K562 (cell line): Measurements from ENCODE around the gene SLX9. TPM values are rescaled to one million over a fixed set of nuclear protein-coding genes. Genes with fewer than 3 reads are reported as not detected.

Experiments
- ATAC-seq: fragments of 200-7000 bp; cut with Tn5 transposase; 3 replicates; pipeline ENCODE4 v1.9.1; 2020; ENCODE audit warnings: moderate library complexity
- BruUV-seq: library from RNA; stranded (reverse); fragments of 400-500 nt; replicated peaks from 2 replicates; lab custom pipeline; 2021; lab: Mats Ljungman, UMichigan
- CTCF ChIA-PET: fragments of 300-600 bp; formaldehyde crosslinking; extraction: SDS; loops from one replicate; lab custom pipeline; 2021; ENCODE audit warnings: low intra/inter-chr PET ratio; lab: Yijun Ruan, JAX
- POLR2A ChIA-PET: fragments of 300-600, 350-650 bp; sonication (Branson Sonifier 250); formaldehyde crosslinking; extraction: SDS; loops from one replicate; lab custom pipeline; 2021; ENCODE audit warnings: antibody characterized with exemption, inconsistent platforms; lab: Yijun Ruan, JAX
- DNase-seq, 4 experiments: peaks; one replicate each; pipeline versions ENCODE4 v3.0.0 to v3.0.0-alpha.2; 2011 to 2018; ENCODE audit warnings: low spot score in 3 of 4, mixed read lengths in 3 of 4; ENCODE audit errors: extremely low read depth in 1 of 4
- FAIRE-seq: peaks from 2 replicates; lab custom pipeline; 2011; peaks lifted over from hg19 to GRCh38; lab: Jason Lieb, UNC
- H2AFZ ChIP-seq: 2 replicates; pipeline ENCODE4 v1.6.0; 2011; ENCODE audit warnings: low read depth, low read length, control low read depth, inconsistent platforms
- H3K27ac ChIP-seq: fragments of 200-600 bp; 3 replicates; pipeline ENCODE4 v1.8.0; 2011; ENCODE audit warnings: low read depth, mild to moderate bottlenecking, control low read depth, inconsistent platforms, low read length, moderate library complexity, mixed read lengths; ENCODE audit errors: extremely low read depth
- H3K27me3 ChIP-seq, 2 experiments: fragments of 300-600 bp in 1 of 2; 2 replicates in 1 of 2; 3 replicates in 1 of 2; pipeline versions ENCODE4 v1.6.0 to v1.8.0; 2011; ENCODE audit warnings: inconsistent platforms in 2 of 2, low read length in 2 of 2, mild to moderate bottlenecking in 1 of 2, mixed read lengths in 1 of 2, moderate library complexity in 1 of 2; ENCODE audit not compliant: control insufficient read depth in 2 of 2, insufficient read depth in 2 of 2
- H3K36me3 ChIP-seq: fragments of 300-600 bp; 3 replicates; pipeline ENCODE4 v1.8.0; 2011; ENCODE audit warnings: mild to moderate bottlenecking, low read length, inconsistent platforms; ENCODE audit not compliant: control insufficient read depth, insufficient read depth
- H3K4me1 ChIP-seq, 2 experiments: fragments of 200-600 bp in 1 of 2; replicated peaks in 1 of 2; 2 replicates in 1 of 2; 3 replicates in 1 of 2; pipeline versions ENCODE4 v1.5.1 to v1.8.0; 2011; ENCODE audit warnings: inconsistent platforms in 2 of 2, low read length in 2 of 2, mild to moderate bottlenecking in 1 of 2, mixed read lengths in 1 of 2, moderate library complexity in 1 of 2; ENCODE audit not compliant: control insufficient read depth in 2 of 2, insufficient read depth in 2 of 2
- H3K4me2 ChIP-seq: 2 replicates; pipeline ENCODE4 v1.6.1; 2011; ENCODE audit warnings: low read length, control low read depth, inconsistent platforms, mixed read lengths; ENCODE audit not compliant: insufficient read depth
- H3K4me3 ChIP-seq: fragments of 200-600 bp; sonication (generic), shearing (Covaris generic); 2 replicates; pipeline ENCODE4 v1.5.1; 2016; ENCODE audit warnings: control low read depth, inconsistent platforms
- H3K79me2 ChIP-seq: fragments of 200-600 bp; 3 replicates; pipeline ENCODE4 v1.8.0; 2011; ENCODE audit warnings: low read length, inconsistent platforms; ENCODE audit not compliant: control insufficient read depth, insufficient read depth
- H3K9ac ChIP-seq, 2 experiments: 2 replicates each; pipeline versions ENCODE4 v1.6.0 to v1.6.1; 2011; ENCODE audit warnings: low read depth in 2 of 2, low read length in 2 of 2, control low read depth in 1 of 2, inconsistent platforms in 1 of 2, mild to moderate bottlenecking in 1 of 2, mixed read lengths in 1 of 2; ENCODE audit not compliant: insufficient read depth in 1 of 2
- H3K9me1 ChIP-seq: one replicate; pipeline ENCODE4 v1.6.0; 2011; ENCODE audit warnings: inconsistent platforms, mild to moderate bottlenecking, low read length, moderate library complexity; ENCODE audit not compliant: control insufficient read depth, insufficient read depth
- H3K9me3 ChIP-seq: replicated peaks from 2 replicates; pipeline ENCODE4 v1.5.1; 2011; ENCODE audit warnings: low read depth, low read length, inconsistent platforms; ENCODE audit not compliant: control insufficient read depth, insufficient read depth
- H4K20me1 ChIP-seq: replicated peaks from 2 replicates; pipeline ENCODE4 v1.6.1; 2011; ENCODE audit warnings: low read length, inconsistent platforms, mixed read lengths; ENCODE audit not compliant: control insufficient read depth, insufficient read depth
- DDX20 ChIP-seq: fragments of 450-650 bp; IDR thresholded peaks from 2 replicates; pipeline ENCODE4 v1.6.1; 2016; ENCODE audit warnings: missing genetic modification characterization, low read depth, mild to moderate bottlenecking, missing compliant biosample characterization, moderate library complexity
- DIDO1 ChIP-seq: fragments of 450-650 bp; IDR thresholded peaks from 2 replicates; pipeline ENCODE4 v1.6.1; 2016; ENCODE audit warnings: low read depth, missing biosample characterization, missing genetic modification characterization
- EHMT2 ChIP-seq: fragments of 450-650 bp; IDR thresholded peaks from 2 replicates; pipeline ENCODE4 v1.6.1; 2018; ENCODE audit warnings: antibody characterized with exemption
- GATA2 ChIP-seq: sonication (generic); formaldehyde crosslinking; IDR thresholded peaks from 2 replicates; pipeline ENCODE4 v1.4.0; 2020; ENCODE audit warnings: mild to moderate bottlenecking, missing genetic modification reagents
- HBP1 ChIP-seq: fragments of 450-650 bp; formaldehyde crosslinking; IDR thresholded peaks from 2 replicates; pipeline ENCODE4 v1.4.0; 2022; ENCODE audit warnings: missing genetic modification characterization
- RFX5 ChIP-seq: IDR thresholded peaks from 2 replicates; pipeline ENCODE4 v1.6.1; 2011; ENCODE audit warnings: low read depth, mild to moderate bottlenecking, improper control_type of control experiment, low read length
- ZNF224 ChIP-seq: sonication (generic); formaldehyde crosslinking; IDR thresholded peaks from 2 replicates; pipeline ENCODE4 v1.8.0; 2022; ENCODE audit warnings: mild to moderate bottlenecking, missing genetic modification reagents
- WGBS: fragments of 100-300 bp; shearing (Covaris generic); methylation state at CpG from one replicate; pipeline ENCODE4 v1.1.6; 2016; ENCODE audit warnings: low coverage, mixed read lengths; ENCODE audit not compliant: insufficient coverage; ENCODE audit errors: missing lambda C conversion rate; 5-methylcytosine and 5-hydroxymethylcytosine counted together
- in situ Hi-C: fragments of 300-500 bp; cut with MboI; formaldehyde crosslinking; loops from 4 replicates; pipeline ENCODE4 v1.15.0; 2018; ENCODE audit warnings: inconsistent platforms, mixed read lengths
- intact Hi-C: fragments of 100-400 bp; cut with micrococcal nuclease; formaldehyde crosslinking; loops from 2 replicates; pipeline ENCODE4 v1.14.2; 2022
- polyA plus RNA-seq, 8 experiments: library from polyadenylated mRNA; depleted of rRNA in 4 of 8; stranded (reverse) in 5 of 8; unstranded in 3 of 8; fragments of >200 nt; fragmentation: Nextera tagmentation in 2 of 8; fragmentation: Illumina TruSeq in 1 of 8; extraction: Ambion mirVana in 2 of 8; extraction: Trizol in 1 of 8; gene quantifications; 2 replicates each; pipeline versions ENCODE4 v1.2.1 to v1.2.3, GENCODE V29; 2011 to 2014; ENCODE audit warnings: inconsistent platforms in 1 of 8, missing spikeins in 1 of 8
- total RNA-seq, 7 experiments: library from RNA; depleted of rRNA in 6 of 7; stranded (reverse); fragments of >200 nt in 6 of 7; fragmentation: Illumina TruSeq in 2 of 7; extraction: Trizol in 2 of 7; gene quantifications; 2 replicates each; pipeline versions ENCODE4 v1.2.1 to v1.2.3, GENCODE V29; 2011 to 2021; ENCODE audit warnings: low replicate concordance in 1 of 7

The SLX9 gene
- total and polyA plus RNA-seq, 9 of the 15 experiments (the other 6 are each of a cell fraction or from before 2014, with no cell fraction given), result 1.2 to 75.5 (median 16.5) TPM

- DNase-seq, result no peak
- TF ChIP-seq DIDO1 (tag) (no peak), DDX20 (no peak), HBP1 (CRISPR knock-in tag) (no peak), ZNF224 (CRISPR knock-in tag) (no peak), RFX5 (no peak), GATA2 (CRISPR knock-in tag) (no peak), EHMT2 (no peak)
- ATAC-seq, result no peak
- Histone ChIP-seq H4K20me1 (peaks cover 35% of the 10 kb centered on the region; the same call in 1 of the 2 replicates), H3K79me2 (no peaks in the 10 kb centered on the region), H3K4me3 (no peak overlapping the region), H3K4me2 (no peak overlapping the region), H3K27me3 (peaks cover 30 to 91% of the 10 kb centered on the region in 2 experiments; a peak in 4 of 5 replicates), H3K9ac (no peak overlapping the region), H2AFZ (no peak overlapping the region), H3K9me1 (peaks cover 3% of the 10 kb centered on the region), H3K4me1 (peaks cover 0 to 77% of the 10 kb centered on the region in 2 experiments; a peak in 1 of 5 replicates), H3K27ac (no peak overlapping the region), H3K36me3 (no peaks in the 10 kb centered on the region), H3K9me3 (no peaks in the 10 kb centered on the region)
- POLR2A ChIA-PET, result interaction anchor here (0.5 to 2.4 kb wide), 4 partner anchors 9 to 180 kb away, joined by 3 to 6 read pairs (median 3); no protein-coding TSS in a partner anchor
- FAIRE-seq, result no peak
- no TSS peak for BruUV-seq
- in situ Hi-C loops, result no loop called here
- intact Hi-C loops, result no loop called here
- CTCF ChIA-PET, result no interaction called here
- 6% methylated on average over 8 of the region's 10 CpGs for WGBS
Measured at GRCh38 chr21:44996096-44996495, 56.3 kb downstream of the SLX9 start.
